Mesenchymal stem cell (in vitro differentiated cells and primary cell): Measurements from ENCODE around the gene CARD11.

Experiments used
- DNase-seq: peaks from one replicate; pipeline ENCODE4 v3.0.0-alpha.2; 2013
- H2AFZ ChIP-seq: one replicate; pipeline ENCODE4 v1.6.1; 2013; ENCODE audit warnings: low read depth, mild to moderate bottlenecking, control low read depth, inconsistent platforms, low read length, moderate library complexity
- H2AK5ac ChIP-seq: 2 replicates; pipeline ENCODE4 v1.6.1; 2013; ENCODE audit warnings: low read length, moderate library complexity, mild to moderate bottlenecking, inconsistent platforms; ENCODE audit not compliant: severe bottlenecking
- H2BK120ac ChIP-seq: one replicate; pipeline ENCODE4 v1.6.1; 2013; ENCODE audit warnings: low read depth, mild to moderate bottlenecking, inconsistent platforms, low read length, moderate library complexity
- H2BK12ac ChIP-seq, 2 experiments: one replicate each; pipeline ENCODE4 v1.6.1; 2013; ENCODE audit warnings: inconsistent platforms in 2 of 2, low read length in 2 of 2, mild to moderate bottlenecking in 2 of 2, moderate library complexity in 2 of 2, control low read depth in 1 of 2
- H2BK15ac ChIP-seq: one replicate; pipeline ENCODE4 v1.6.1; 2013; ENCODE audit warnings: mild to moderate bottlenecking, low read depth, inconsistent platforms; ENCODE audit not compliant: poor library complexity, severe bottlenecking
- H2BK5ac ChIP-seq: 2 replicates; pipeline ENCODE4 v1.6.1; 2013; ENCODE audit warnings: low read depth, mild to moderate bottlenecking, low read length, control low read depth, inconsistent platforms; ENCODE audit not compliant: poor library complexity, severe bottlenecking
- H3K14ac ChIP-seq, 2 experiments: one replicate each; pipeline ENCODE4 v1.6.1; 2013; ENCODE audit warnings: inconsistent platforms in 2 of 2, low read length in 2 of 2, control low read depth in 1 of 2, mild to moderate bottlenecking in 1 of 2, moderate library complexity in 1 of 2
- H3K18ac ChIP-seq, 2 experiments: one replicate each; pipeline ENCODE4 v1.6.1; 2013; ENCODE audit warnings: inconsistent platforms in 2 of 2, low read length in 2 of 2, control low read depth in 1 of 2, low read depth in 1 of 2, mild to moderate bottlenecking in 1 of 2
- H3K23ac ChIP-seq, 2 experiments: one replicate each; pipeline ENCODE4 v1.6.1; 2013; ENCODE audit warnings: inconsistent platforms in 2 of 2, low read length in 2 of 2, mild to moderate bottlenecking in 2 of 2, moderate library complexity in 2 of 2, control low read depth in 1 of 2
- H3K27ac ChIP-seq: 2 replicates; pipeline ENCODE4 v1.5.1; 2013; ENCODE audit warnings: mild to moderate bottlenecking, moderate library complexity, low read length, control low read depth, inconsistent platforms; ENCODE audit not compliant: poor library complexity, severe bottlenecking
- H3K27me3 ChIP-seq, 2 experiments: 2 replicates each; pipeline versions ENCODE4 v1.6.1 to v1.7.0; 2013; ENCODE audit warnings: low read length in 2 of 2, mild to moderate bottlenecking in 2 of 2, moderate library complexity in 2 of 2, control low read depth in 1 of 2, inconsistent platforms in 1 of 2; ENCODE audit not compliant: control insufficient read depth in 1 of 2, insufficient read depth in 1 of 2
- H3K36me3 ChIP-seq, 2 experiments: 2 replicates each; pipeline versions ENCODE4 v1.6.1 to v1.7.0; 2013; ENCODE audit warnings: low read length in 2 of 2, control low read depth in 1 of 2, inconsistent platforms in 1 of 2, low read depth in 1 of 2, mild to moderate bottlenecking in 1 of 2; ENCODE audit not compliant: insufficient read depth in 2 of 2, control insufficient read depth in 1 of 2
- H3K4ac ChIP-seq, 2 experiments: one replicate each; pipeline ENCODE4 v1.6.1; 2013; ENCODE audit warnings: inconsistent platforms in 2 of 2, low read length in 2 of 2, mild to moderate bottlenecking in 2 of 2, moderate library complexity in 2 of 2, control low read depth in 1 of 2, low read depth in 1 of 2
- H3K4me1 ChIP-seq: 2 replicates; pipeline ENCODE4 v1.6.1; 2013; ENCODE audit warnings: low read depth, low read length, control low read depth; ENCODE audit not compliant: control insufficient read depth, insufficient read depth
- H3K4me2 ChIP-seq: 2 replicates; pipeline ENCODE4 v1.6.1; 2013; ENCODE audit warnings: low read length, mild to moderate bottlenecking, inconsistent platforms; ENCODE audit not compliant: poor library complexity, severe bottlenecking
- H3K4me3 ChIP-seq, 2 experiments: 2 replicates each; pipeline versions ENCODE4 v1.5.1 to v1.7.0; 2013; ENCODE audit warnings: low read length in 2 of 2, mild to moderate bottlenecking in 2 of 2, control low read depth in 1 of 2, low read depth in 1 of 2; ENCODE audit not compliant: insufficient read depth in 1 of 2
- H3K79me1 ChIP-seq: replicated peaks from 2 replicates; pipeline ENCODE4 v1.6.1; 2013; ENCODE audit warnings: mild to moderate bottlenecking, control low read depth, low read length, inconsistent platforms; ENCODE audit not compliant: poor library complexity, severe bottlenecking
- H3K9ac ChIP-seq: 2 replicates; pipeline ENCODE4 v1.7.0; 2013; ENCODE audit warnings: mild to moderate bottlenecking, low read length, moderate library complexity
- H3K9me3 ChIP-seq: 2 replicates; pipeline ENCODE4 v1.7.0; 2013; ENCODE audit warnings: mild to moderate bottlenecking, low read length; ENCODE audit not compliant: control insufficient read depth
- H4K8ac ChIP-seq: one replicate; pipeline ENCODE4 v1.6.1; 2013; ENCODE audit warnings: inconsistent platforms, mild to moderate bottlenecking, low read length, moderate library complexity
- H4K91ac ChIP-seq: one replicate; pipeline ENCODE4 v1.6.1; 2013; ENCODE audit warnings: mild to moderate bottlenecking, low read length, inconsistent platforms
- whole genome bisulfite sequencing: methylation state at CpG from one replicate; pipeline ENCODE4 v1.1.7; 2013; ENCODE audit warnings: mixed read lengths; 5-methylcytosine and 5-hydroxymethylcytosine counted together

CARD11 gene

DNA sequence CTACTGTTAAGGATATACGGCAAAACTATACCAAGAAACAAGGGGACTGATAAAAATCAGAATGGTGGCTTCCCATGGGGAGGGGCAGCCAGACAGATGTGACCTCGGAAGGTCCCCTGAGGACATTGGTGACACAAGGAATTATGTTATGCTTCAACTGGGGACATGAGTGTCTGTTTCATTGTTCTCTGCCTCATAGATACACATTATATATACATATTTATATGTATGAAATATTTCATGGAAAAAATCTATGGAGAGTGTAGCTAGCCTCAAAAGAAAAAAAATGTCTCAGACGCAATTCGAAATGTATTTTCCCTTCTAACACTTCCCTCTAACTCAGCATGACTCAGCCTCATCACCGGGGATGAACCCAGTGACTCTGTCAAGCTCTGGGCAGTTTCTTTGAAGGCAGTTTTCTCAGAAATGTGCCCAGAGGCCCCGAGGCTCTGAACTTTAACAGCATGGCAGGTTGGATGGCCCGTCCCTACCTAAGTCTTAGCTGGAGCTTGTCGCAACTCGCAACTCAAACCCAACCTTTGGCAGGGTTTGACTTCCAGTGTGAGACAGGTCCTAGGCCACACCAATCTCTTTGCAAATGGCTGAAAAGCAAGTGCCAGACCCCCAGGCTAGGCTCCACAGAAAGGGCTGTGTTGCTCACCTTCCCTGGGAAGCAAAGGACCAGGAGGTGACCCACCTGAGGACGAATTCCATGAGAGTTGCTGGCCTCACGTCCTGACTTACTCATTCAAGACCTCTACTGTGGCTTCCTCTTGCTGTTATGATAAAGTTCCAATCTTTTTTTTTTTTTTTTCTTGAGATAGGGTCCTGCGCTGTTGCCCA lies 86.9 kb downstream of the CARD11 start:
- H2AK5ac ChIP-seq: no peak overlapping the region
- H2BK5ac ChIP-seq: no peak overlapping the region
- H4K91ac ChIP-seq: no peak overlapping the region
- no peak overlapping the region for H2BK12ac ChIP-seq
- H4K8ac ChIP-seq: no peak overlapping the region
- H3K9ac ChIP-seq: no peak overlapping the region
- no peak overlapping the region for H3K4ac ChIP-seq
- H3K18ac ChIP-seq: no peak overlapping the region
- H2BK120ac ChIP-seq: no peak overlapping the region
- H3K9me3 ChIP-seq: peaks cover 2% of the 10 kb centered on the region
- DNase-seq: peak; percentile 64
- H3K79me1 ChIP-seq: no peaks in the 10 kb centered on the region
- H3K14ac ChIP-seq: no peak overlapping the region
- H3K4me2 ChIP-seq: no peak overlapping the region
- no peak overlapping the region for H2BK15ac ChIP-seq
- no peak overlapping the region for H3K23ac ChIP-seq
- H3K27ac ChIP-seq: no peak overlapping the region
- 71% methylated on average over 10 of the region's 12 CpGs for WGBS
- H3K4me3 ChIP-seq: no peak overlapping the region
- H2AFZ ChIP-seq: no peak overlapping the region
- H3K36me3 ChIP-seq: no peaks in the 10 kb centered on the region
- peaks cover under 1 to 8% of the 10 kb centered on the region in 2 experiments for H3K27me3 ChIP-seq
- peaks cover 7% of the 10 kb centered on the region for H3K4me1 ChIP-seq

GRCh38 chr7:2956076-2956475 lies 87.6 kb downstream of the CARD11 start:
- WGBS: 90% methylated on average over 2 of the region's 6 CpGs
- Histone ChIP-seq H3K18ac (no peak overlapping the region), H4K91ac (no peak overlapping the region), H2BK12ac (no peak overlapping the region), H3K79me1 (no peaks in the 10 kb centered on the region), H2AFZ (no peak overlapping the region), H2BK120ac (no peak overlapping the region), H4K8ac (no peak overlapping the region), H2BK5ac (no peak overlapping the region), H3K27ac (no peak overlapping the region), H3K23ac (no peak overlapping the region), H3K9me3 (peaks cover 2% of the 10 kb centered on the region), H3K4ac (no peak overlapping the region), H3K36me3 (no peaks in the 10 kb centered on the region), H3K4me3 (no peak overlapping the region), H3K4me2 (no peak overlapping the region), H2BK15ac (no peak overlapping the region), H2AK5ac (no peak overlapping the region), H3K4me1 (peaks cover 7% of the 10 kb centered on the region), H3K9ac (no peak overlapping the region), H3K27me3 (peaks cover 0 to 8% of the 10 kb centered on the region in 2 experiments), H3K14ac (no peak overlapping the region)
- DNase-seq: no peak

DNA sequence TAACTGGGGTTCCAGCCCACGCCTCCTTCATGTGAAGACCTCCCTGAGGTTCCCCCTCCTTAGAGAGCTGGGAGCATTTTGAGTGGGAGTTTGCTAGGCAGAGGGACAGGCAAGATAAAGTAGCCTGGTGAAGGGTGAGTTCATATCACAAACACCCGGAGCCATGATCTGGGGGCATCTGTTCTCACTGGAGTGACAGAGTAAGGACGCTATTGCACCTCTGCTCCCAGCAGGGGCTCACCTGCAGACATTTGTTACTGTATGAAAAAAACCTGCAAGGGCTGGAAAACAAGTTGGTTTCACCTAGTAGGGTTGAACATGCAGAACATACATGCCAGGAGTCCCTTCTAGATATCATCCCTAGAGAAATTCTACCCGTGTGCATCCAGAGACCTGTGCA lies 88.4 kb downstream of the CARD11 start:
- WGBS: 85% methylated on average over 4 of the region's 4 CpGs
- Histone ChIP-seq H2BK12ac (no peak overlapping the region), H3K4me2 (no peak overlapping the region), H2AK5ac (no peak overlapping the region), H3K9me3 (peaks cover 2% of the 10 kb centered on the region), H3K79me1 (no peaks in the 10 kb centered on the region), H2BK5ac (no peak overlapping the region), H3K23ac (no peak overlapping the region), H3K36me3 (no peaks in the 10 kb centered on the region), H3K18ac (no peak overlapping the region), H2BK120ac (no peak overlapping the region), H2AFZ (no peak overlapping the region), H3K4ac (no peak overlapping the region), H3K9ac (no peak overlapping the region), H3K14ac (no peak overlapping the region), H3K4me3 (no peak overlapping the region), H2BK15ac (no peak overlapping the region), H3K4me1 (peaks cover 7% of the 10 kb centered on the region), H3K27ac (no peak overlapping the region), H4K91ac (no peak overlapping the region), H3K27me3 (peaks cover 0 to 8% of the 10 kb centered on the region in 2 experiments), H4K8ac (no peak overlapping the region)
- DNase-seq: no peak

DNA sequence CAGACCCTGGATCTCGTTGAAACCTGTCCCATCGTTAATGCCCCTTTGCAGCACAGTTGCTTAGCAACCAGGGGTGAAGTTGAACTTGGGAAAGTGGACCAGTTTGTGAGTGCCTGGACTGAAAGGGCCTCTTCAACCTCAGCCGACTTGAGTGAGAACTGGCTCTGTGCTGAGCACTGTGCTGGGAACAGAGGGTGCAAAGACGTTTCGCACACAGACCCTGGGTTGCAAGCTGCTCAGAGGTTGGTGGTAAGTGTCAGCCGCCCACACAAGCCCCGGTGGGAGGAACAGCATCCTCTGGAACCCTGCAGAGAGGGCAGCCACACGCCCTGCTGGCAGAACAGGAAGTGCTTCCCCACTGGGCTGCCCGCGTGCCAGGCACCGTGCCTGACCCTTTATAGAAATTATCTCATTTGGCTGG lies 89.2 kb downstream of the CARD11 start:
- Histone ChIP-seq H3K27me3 (peaks cover 0 to 8% of the 10 kb centered on the region in 2 experiments), H3K9me3 (peaks cover 2% of the 10 kb centered on the region), H3K27ac (no peak overlapping the region), H2BK120ac (no peak overlapping the region), H3K18ac (no peak overlapping the region), H4K8ac (no peak overlapping the region), H2BK5ac (no peak overlapping the region), H2AK5ac (no peak overlapping the region), H3K4me1 (peaks cover 7% of the 10 kb centered on the region), H3K14ac (no peak overlapping the region), H2AFZ (no peak overlapping the region), H3K4ac (no peak overlapping the region), H3K79me1 (no peaks in the 10 kb centered on the region), H3K9ac (no peak overlapping the region), H4K91ac (no peak overlapping the region), H2BK15ac (no peak overlapping the region), H3K36me3 (no peaks in the 10 kb centered on the region), H3K4me3 (no peak overlapping the region), H3K4me2 (no peak overlapping the region), H3K23ac (no peak overlapping the region), H2BK12ac (no peak overlapping the region)
- 90% methylated on average over 11 of the region's 11 CpGs for WGBS
- DNase-seq: no peak
